Transverse colon (tissue), 4 donors: ENCODE measurements around the gene CCDC167. TPM values are rescaled to one million over a fixed set of nuclear protein-coding genes. Genes with fewer than 3 reads are reported as not detected.
A peak's percentile ranks its signal among the peaks of the same experiment; 100 is the strongest.

Source experiments
- DNase-seq: peaks from one replicate; pipeline ENCODE4 v3.0.0-alpha.2; 2019
- H3K27ac ChIP-seq, 4 donors: fragments of 200-600 bp; sonication (generic); 2 replicates each; pipeline ENCODE4 v1.5.1; 2016 to 2018; ENCODE audit warnings: inconsistent platforms in 4 of 4
- H3K27me3 ChIP-seq: fragments of 200-600 bp; sonication (generic); 2 replicates; pipeline ENCODE4 v1.5.1; 2017; ENCODE audit warnings: inconsistent platforms
- H3K36me3 ChIP-seq, 4 donors: fragments of 200-600 bp; sonication (generic); 2 replicates each; pipeline ENCODE4 v1.5.1; 2017 to 2019; ENCODE audit warnings: inconsistent platforms in 4 of 4
- H3K4me1 ChIP-seq, 4 donors: fragments of 200-600 bp; sonication (generic); 2 replicates each; pipeline ENCODE4 v1.5.1; 2017 to 2020; ENCODE audit warnings: inconsistent platforms in 4 of 4
- H3K4me3 ChIP-seq, 4 donors: fragments of 200-600 bp; sonication (generic); 1 replicate in 1 of 4; 2 replicates in 3 of 4; pipeline versions ENCODE4 v1.5.1 to v1.6.1; 2017 to 2019; ENCODE audit warnings: inconsistent platforms in 4 of 4
- H3K9me3 ChIP-seq, 2 donors: fragments of 200-600 bp; sonication (generic); 2 replicates each; pipeline ENCODE4 v1.5.1; 2017 to 2019; ENCODE audit warnings: inconsistent platforms in 2 of 2
- CTCF ChIP-seq, 5 experiments: fragments of 200-600 bp in 3 of 5; fragments of 450-650 bp in 2 of 5; sonication (generic) in 3 of 5; IDR thresholded peaks; 1 replicate in 2 of 5; 2 replicates in 3 of 5; pipeline ENCODE4 v1.5.1; 2016 to 2017; ENCODE audit warnings: antibody characterized with exemption in 5 of 5, inconsistent platforms in 3 of 5, mild to moderate bottlenecking in 2 of 5, moderate library complexity in 1 of 5
- EP300 ChIP-seq: sonication (generic); formaldehyde crosslinking; IDR thresholded peaks from one replicate; pipeline ENCODE4 v1.6.1; 2017; ENCODE audit warnings: antibody characterized with exemption, low read depth
- POLR2A ChIP-seq: fragments of 450-650 bp; IDR thresholded peaks from one replicate; pipeline ENCODE4 v1.6.1; 2016; ENCODE audit warnings: antibody characterized with exemption, mild to moderate bottlenecking, moderate library complexity
- POLR2AphosphoS5 ChIP-seq, 3 donors: sonication (generic); formaldehyde crosslinking; IDR thresholded peaks; one replicate each; pipeline ENCODE4 v1.6.1; 2016; ENCODE audit warnings: antibody characterized with exemption in 3 of 3
- WGBS, 2 donors: methylation state at CpG; one replicate each; pipeline ENCODE4 v1.1.5; 2018; ENCODE audit warnings: low coverage in 1 of 2; 5-methylcytosine and 5-hydroxymethylcytosine counted together
- in situ Hi-C, 4 donors: fragments of 200-750 bp; cut with MboI; loops; one replicate each; pipeline versions ENCODE4 v1.15.0 to v1.15.1; 2017; ENCODE audit warnings: low sequenced_read_pairs in 3 of 4, low pct_ligation_motif_present in 1 of 4, low pct_unique_long_range_greater_than_20kb in 1 of 4
- intact Hi-C: fragments of 100-400 bp; cut with DNase I; formaldehyde crosslinking; loops from one replicate; pipeline ENCODE4 v1.15.1; 2023; ENCODE audit warnings: low total_unique reads
- total RNA-seq, 4 donors: library from RNA; depleted of rRNA; stranded (reverse); fragments of >200 nt; gene quantifications; one replicate each; pipeline ENCODE4 v1.1.0, GENCODE V29; 2016

CCDC167 gene
- total RNA-seq, 4 donors from 2014 or later, result 16.9 to 21.8 TPM; not detected in 2

- TF ChIP-seq EP300, result no peak
- TF ChIP-seq POLR2AphosphoS5 (IDR thresholded peaks at IDR 0.05), result no peak
- TF ChIP-seq POLR2A, result no peak
- no peak for TF ChIP-seq CTCF (IDR thresholded peaks at IDR 0.05)
- Histone ChIP-seq H3K4me1 (peaks cover 0 to 7% (median 5%) of the 10 kb centered on the region in 4 donors), H3K27me3 (peaks cover 16% of the 10 kb centered on the region), H3K9me3 (no peaks in the 10 kb centered on the region), H3K27ac (no peak overlapping the region), H3K36me3 (no peaks in the 10 kb centered on the region), H3K4me3 (no peak overlapping the region)
- in situ Hi-C loops (no loop called here), intact Hi-C loops (loop anchor here (10.0 kb wide), 1 partner anchor 1314 kb away; no protein-coding TSS in a partner anchor)
- DNase-seq, result no peak
- 63% methylated on average over 5 to 6 of the region's 6 CpGs for WGBS, 2 donors
Observed at GRCh38 chr6:37520926-37521325, 21.2 kb upstream of the CCDC167 start.

- H3K27ac ChIP-seq, result no peak overlapping the region
- no peaks in the 10 kb centered on the region for H3K36me3 ChIP-seq
- H3K27me3 ChIP-seq, result peaks cover 12% of the 10 kb centered on the region
- H3K9me3 ChIP-seq, result no peaks in the 10 kb centered on the region
- intact Hi-C loops (no loop called here), in situ Hi-C loops (no loop called here)
- DNase-seq, result no peak
- TF ChIP-seq CTCF (IDR thresholded peaks at IDR 0.05) (no peak), EP300 (no peak), POLR2AphosphoS5 (IDR thresholded peaks at IDR 0.05) (no peak), POLR2A (no peak)
- H3K4me1 ChIP-seq, result peaks cover 0 to 12% (median 8%) of the 10 kb centered on the region in 4 donors
- no peak overlapping the region for H3K4me3 ChIP-seq
- 96 to 97% methylated on average over 4 to 5 of the region's 5 CpGs for WGBS, 2 donors
Observed at GRCh38 chr6:37519461-37519860, 19.8 kb upstream of the CCDC167 start.

GRCh38 chr6:37518116-37518515, 18.4 kb upstream of the CCDC167 start:
- Histone ChIP-seq H3K4me3 (no peak overlapping the region), H3K27ac (no peak overlapping the region), H3K4me1 (peaks cover 0 to 12% (median 8%) of the 10 kb centered on the region in 4 donors), H3K36me3 (no peaks in the 10 kb centered on the region), H3K27me3 (peaks cover 19% of the 10 kb centered on the region), H3K9me3 (no peaks in the 10 kb centered on the region)
- intact Hi-C loops, result no loop called here
- TF ChIP-seq CTCF (IDR thresholded peaks at IDR 0.05), result no peak
- TF ChIP-seq POLR2AphosphoS5 (IDR thresholded peaks at IDR 0.05), result no peak
- in situ Hi-C loops, result no loop called here
- 88% methylated on average over 6 of the region's 6 CpGs; no CpG with 5 or more reads in 1 of the 2 donors for WGBS, 2 donors
- no peak for DNase-seq

GRCh38 chr6:37517411-37517812, 17.7 kb upstream of the CCDC167 start:
- Histone ChIP-seq H3K36me3 (no peaks in the 10 kb centered on the region), H3K27me3 (peaks cover 24% of the 10 kb centered on the region), H3K4me3 (no peak overlapping the region), H3K4me1 (peaks cover 0 to 12% (median 8%) of the 10 kb centered on the region in 4 donors), H3K27ac (peak overlapping the region; percentile 2 to 68 (median 28)), H3K9me3 (no peaks in the 10 kb centered on the region)
- 60 to 69% methylated on average over 6 to 11 of the region's 11 CpGs for WGBS, 2 donors
- intact Hi-C loops (no loop called here), in situ Hi-C loops (no loop called here)
- no peak for TF ChIP-seq POLR2AphosphoS5 (IDR thresholded peaks at IDR 0.05)
- no peak for TF ChIP-seq POLR2A
- no peak for TF ChIP-seq CTCF (IDR thresholded peaks at IDR 0.05)
- no peak for TF ChIP-seq EP300
- DNase-seq, result peak; percentile 31
